SU-DHL-6 (cell line): ENCODE results near the gene TBRG1.

Experiments used
- H2AFZ ChIP-seq: fragments of 200-600 bp; sonication (generic); 2 replicates; pipeline ENCODE4 v1.6.1; 2014; ENCODE audit warnings: low read depth, mild to moderate bottlenecking, moderate library complexity, mixed read lengths, antibody characterized with exemption, low read length; ENCODE audit not compliant: severe bottlenecking
- H3F3A ChIP-seq: fragments of 200-600 bp; shearing (Covaris generic); 2 replicates; pipeline ENCODE4 v1.6.0; 2016; ENCODE audit warnings: antibody characterized with exemption, mild to moderate bottlenecking; ENCODE audit not compliant: insufficient read depth
- H3K27ac ChIP-seq: fragments of 200-600 bp; sonication (generic); 2 replicates; pipeline ENCODE4 v1.5.1; 2016; ENCODE audit warnings: low read depth, mild to moderate bottlenecking, low read length, moderate library complexity, mixed read lengths
- H3K27me3 ChIP-seq: fragments of 200-600 bp; sonication (generic), shearing (Covaris generic); 2 replicates; pipeline ENCODE4 v1.6.0; 2014; ENCODE audit warnings: mild to moderate bottlenecking, low read length
- H3K36me3 ChIP-seq: fragments of 200-600 bp; sonication (generic); 2 replicates; pipeline ENCODE4 v1.6.1; 2014; ENCODE audit warnings: mild to moderate bottlenecking, low read length, mixed read lengths
- H3K4me2 ChIP-seq: fragments of 300-600, 200-600 bp; shearing (Covaris generic), sonication (generic); 2 replicates; pipeline ENCODE4 v1.6.0; 2014; ENCODE audit warnings: low read length, low read depth, mild to moderate bottlenecking; ENCODE audit not compliant: poor library complexity, severe bottlenecking
- H3K4me3 ChIP-seq: fragments of 200-600 bp; sonication (generic); 2 replicates; pipeline ENCODE4 v1.5.1; 2014; ENCODE audit warnings: antibody characterized with exemption, low read length, mild to moderate bottlenecking, mixed read lengths; ENCODE audit not compliant: insufficient read depth, poor library complexity, severe bottlenecking
- H3K79me2 ChIP-seq: fragments of 200-600 bp; sonication (generic); 2 replicates; pipeline ENCODE4 v1.6.1; 2014; ENCODE audit warnings: mild to moderate bottlenecking, low read length, moderate library complexity; ENCODE audit not compliant: insufficient read depth
- H3K9ac ChIP-seq: fragments of 200-600 bp; sonication (generic); 2 replicates; pipeline ENCODE4 v1.7.0; 2014; ENCODE audit warnings: mild to moderate bottlenecking, low read length
- H3K9me2 ChIP-seq: fragments of 200-600 bp; sonication (generic); replicated peaks from 2 replicates; pipeline ENCODE4 v1.6.1; 2014; ENCODE audit warnings: low read length; ENCODE audit not compliant: insufficient read depth
- H3K9me3 ChIP-seq: fragments of 200-600 bp; sonication (generic); 2 replicates; pipeline ENCODE4 v1.6.1; 2014; ENCODE audit warnings: low read length, mixed read lengths; ENCODE audit not compliant: insufficient read depth
- H4K20me1 ChIP-seq: fragments of 200-600 bp; sonication (generic); 2 replicates; pipeline ENCODE4 v1.6.1; 2014; ENCODE audit warnings: low read depth, mild to moderate bottlenecking, antibody characterized with exemption, low read length, moderate library complexity, mixed read lengths
- EZH2phosphoT487 ChIP-seq: fragments of 200-600 bp; sonication (generic), shearing (Covaris generic); conservative IDR thresholded peaks from 2 replicates; pipeline ENCODE4 v1.6.1; 2018; ENCODE audit warnings: mild to moderate bottlenecking, antibody characterized with exemption, low read length, moderate library complexity, mixed read lengths
- TF ChIP-seq, protein P1 (sequence below): fragments of 200-600 bp; sonication (generic); IDR thresholded peaks from one replicate; pipeline ENCODE4 v1.5.1; 2017; ENCODE audit warnings: antibody characterized with exemption, mild to moderate bottlenecking, low read length, moderate library complexity; ENCODE audit not compliant: insufficient read depth, poor library complexity, severe bottlenecking

TBRG1 gene

DNA sequence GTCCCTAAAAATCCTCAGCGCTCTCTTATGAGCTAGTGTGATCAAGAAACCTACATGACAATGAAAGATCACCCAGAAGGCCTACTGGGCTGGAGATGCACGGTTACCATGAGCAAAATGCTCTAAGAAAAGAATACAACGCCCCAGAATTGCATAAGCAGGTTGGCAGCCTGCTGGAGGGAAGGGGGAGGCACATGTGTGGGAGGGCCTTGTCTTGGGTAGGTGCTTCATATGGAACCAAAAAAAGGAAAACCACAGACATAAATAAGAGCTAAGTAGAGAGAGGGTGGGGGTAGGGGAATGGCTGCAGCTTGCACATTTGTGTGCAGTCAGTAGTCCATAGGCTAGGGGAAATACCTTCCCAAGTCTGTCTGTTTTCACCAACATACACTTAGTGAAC, 48.1 kb downstream of the TBRG1 start:
- H3K27ac ChIP-seq = no peak overlapping the region
- no peak overlapping the region for H3K4me2 ChIP-seq
- no peaks in the 10 kb centered on the region for H3K27me3 ChIP-seq

DNA sequence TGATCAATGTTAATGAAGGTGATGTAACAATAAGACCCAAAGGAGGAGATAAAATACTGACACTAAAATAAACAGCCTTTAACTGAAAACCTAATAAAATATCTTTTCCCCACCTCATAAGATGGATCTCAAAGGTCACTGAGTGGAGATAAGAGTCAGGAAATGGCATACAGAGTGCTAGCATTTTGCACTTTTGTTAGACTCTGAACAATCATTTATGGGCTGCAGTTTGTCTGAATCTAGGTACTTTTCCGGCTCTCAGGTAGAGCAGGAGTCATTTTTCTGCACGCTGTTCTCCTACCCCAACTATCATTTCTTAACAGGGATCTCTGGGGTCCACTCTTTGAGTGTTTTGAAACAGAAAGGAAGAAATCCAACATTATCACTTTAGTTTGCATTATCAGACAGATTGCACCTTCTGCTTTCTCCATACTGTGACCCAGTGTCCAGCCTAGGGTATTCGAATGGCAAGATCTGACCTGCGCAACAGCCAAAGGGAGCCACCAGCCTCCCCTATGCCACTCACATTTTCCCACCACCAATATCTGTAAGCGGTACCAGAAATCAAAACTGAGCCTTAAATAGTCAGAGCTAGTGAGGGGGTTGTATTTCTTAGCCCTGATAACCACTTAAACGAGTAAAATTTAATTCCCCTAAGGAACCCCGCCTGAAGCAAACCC, 50.0 kb downstream of the TBRG1 start:
- H3K27ac ChIP-seq = no peak overlapping the region
- H2AFZ ChIP-seq = peak overlapping the region; percentile 97
- H3K4me2 ChIP-seq = peak overlapping the region; percentile 66
- H3F3A ChIP-seq = no peaks in the 10 kb centered on the region; the same call in 1 of the 2 replicates
- H3K4me3 ChIP-seq = peak overlapping the region; percentile 72
- H3K36me3 ChIP-seq = no peaks in the 10 kb centered on the region
- H4K20me1 ChIP-seq = no peaks in the 10 kb centered on the region
- peak overlapping the region; percentile 75 for H3K9ac ChIP-seq
- H3K79me2 ChIP-seq = no peaks in the 10 kb centered on the region
- TF ChIP-seq, protein P1, sequence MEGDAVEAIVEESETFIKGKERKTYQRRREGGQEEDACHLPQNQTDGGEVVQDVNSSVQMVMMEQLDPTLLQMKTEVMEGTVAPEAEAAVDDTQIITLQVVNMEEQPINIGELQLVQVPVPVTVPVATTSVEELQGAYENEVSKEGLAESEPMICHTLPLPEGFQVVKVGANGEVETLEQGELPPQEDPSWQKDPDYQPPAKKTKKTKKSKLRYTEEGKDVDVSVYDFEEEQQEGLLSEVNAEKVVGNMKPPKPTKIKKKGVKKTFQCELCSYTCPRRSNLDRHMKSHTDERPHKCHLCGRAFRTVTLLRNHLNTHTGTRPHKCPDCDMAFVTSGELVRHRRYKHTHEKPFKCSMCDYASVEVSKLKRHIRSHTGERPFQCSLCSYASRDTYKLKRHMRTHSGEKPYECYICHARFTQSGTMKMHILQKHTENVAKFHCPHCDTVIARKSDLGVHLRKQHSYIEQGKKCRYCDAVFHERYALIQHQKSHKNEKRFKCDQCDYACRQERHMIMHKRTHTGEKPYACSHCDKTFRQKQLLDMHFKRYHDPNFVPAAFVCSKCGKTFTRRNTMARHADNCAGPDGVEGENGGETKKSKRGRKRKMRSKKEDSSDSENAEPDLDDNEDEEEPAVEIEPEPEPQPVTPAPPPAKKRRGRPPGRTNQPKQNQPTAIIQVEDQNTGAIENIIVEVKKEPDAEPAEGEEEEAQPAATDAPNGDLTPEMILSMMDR = no peak
- no peak for TF ChIP-seq EZH2phosphoT487
- no peaks in the 10 kb centered on the region for H3K9me2 ChIP-seq
- H3K9me3 ChIP-seq = no peaks in the 10 kb centered on the region
- H3K27me3 ChIP-seq = no peaks in the 10 kb centered on the region

More for the DNA sequence above, 48.1 kb downstream of the TBRG1 start:
- Histone ChIP-seq H4K20me1 (no peaks in the 10 kb centered on the region), H3K9me2 (no peaks in the 10 kb centered on the region), H3K9me3 (no peaks in the 10 kb centered on the region), H3K36me3 (no peaks in the 10 kb centered on the region), H3K9ac (no peak overlapping the region), H3F3A (no peaks in the 10 kb centered on the region; the same call in 1 of the 2 replicates), H3K4me3 (no peak overlapping the region), H3K79me2 (no peaks in the 10 kb centered on the region), H2AFZ (no peak overlapping the region)
- TF ChIP-seq, protein P1 = no peak
- no peak for TF ChIP-seq EZH2phosphoT487

DNA sequence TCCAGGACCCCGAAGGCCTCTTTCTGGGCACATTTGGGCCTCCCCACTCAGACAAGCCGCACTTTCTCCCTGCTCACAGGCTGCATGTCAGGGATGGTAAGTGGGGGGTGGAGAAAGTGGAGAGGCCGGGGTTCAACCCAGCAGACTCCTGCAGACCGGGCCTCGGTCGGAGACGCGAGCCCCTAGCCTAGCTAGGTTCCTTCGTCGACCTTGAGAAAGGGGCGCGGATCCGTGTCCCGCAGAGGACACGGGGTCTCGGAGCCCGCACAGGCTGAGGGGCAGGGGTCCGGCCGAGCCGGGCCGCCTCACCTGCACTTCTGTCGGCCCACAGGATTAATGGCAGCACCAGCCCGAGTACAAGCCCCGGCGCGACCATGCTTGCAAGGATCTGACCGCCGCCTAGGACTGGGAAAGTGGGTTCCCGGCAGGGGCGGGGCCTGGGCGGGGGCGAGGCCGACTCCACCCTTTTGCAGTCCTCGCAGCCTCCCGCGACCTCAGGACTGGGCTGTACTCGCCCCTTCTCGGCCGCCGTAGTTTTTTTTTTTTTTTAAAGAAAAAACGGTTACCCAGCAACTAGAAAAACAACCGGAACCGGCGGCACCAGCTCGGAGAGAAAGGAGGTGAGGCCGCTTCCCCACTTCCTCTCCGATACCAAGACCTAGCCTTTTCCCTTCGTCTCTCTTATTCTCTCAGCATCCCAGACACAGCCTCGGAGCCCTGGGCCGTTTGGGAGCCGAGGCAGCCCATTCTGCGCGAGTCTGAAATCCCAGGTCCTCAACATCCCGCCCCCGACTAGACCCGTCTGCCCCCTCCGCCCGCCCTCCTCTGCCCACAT, 50.9 kb downstream of the TBRG1 start, which contains the start of the genes SIAE and SPA17:
Gene SIAE, minus strand, starts transcription at position 407 of the 835 bp plus-strand sequence. Its CDS starts 31 bp downstream, at position 376.
Gene SPA17, plus strand, starts transcription at position 572 of the 835 bp plus-strand sequence. CDS start 1,361 bp downstream, outside the sequence.
- peak within 1 kb of the TSS; percentile 72 for H3K4me3 ChIP-seq
- H3F3A ChIP-seq = no peaks in the 10 kb centered on the region; the same call in 1 of the 2 replicates
- H2AFZ ChIP-seq = peak within 1 kb of the TSS; percentile 97
- H3K9me2 ChIP-seq = no peaks in the 10 kb centered on the region
- TF ChIP-seq EZH2phosphoT487 = no peak
- TF ChIP-seq, protein P1 = no peak
- H3K36me3 ChIP-seq = no peaks in the 10 kb centered on the region
- H3K9ac ChIP-seq = peak within 1 kb of the TSS; percentile 75
- no peaks in the 10 kb centered on the region for H3K9me3 ChIP-seq
- H4K20me1 ChIP-seq = no peaks in the 10 kb centered on the region
- no peaks in the 10 kb centered on the region for H3K79me2 ChIP-seq
- peak within 1 kb of the TSS; percentile 66 for H3K4me2 ChIP-seq
- H3K27ac ChIP-seq = no peak within 1 kb of the TSS
- H3K27me3 ChIP-seq = no peaks in the 10 kb centered on the region
